Kidney (tissue), 14 donors: ENCODE measurements around the gene ABCC11. TPM values are rescaled to one million over a fixed set of nuclear protein-coding genes. Genes with fewer than 3 reads are reported as not detected.

ENCODE experiments used
- DNase-seq, 5 donors: peaks; one replicate each; pipeline ENCODE4 v3.0.0-alpha.2; 2013 to 2020
- FAIRE-seq: peaks from 2 replicates; lab custom pipeline; 2012; peaks lifted over from hg19 to GRCh38; lab: Jason Lieb, UNC
- H3K27ac ChIP-seq, 2 donors: one replicate each; pipeline ENCODE4 v1.7.0; 2013; ENCODE audit warnings: low read depth in 2 of 2, low read length in 2 of 2, inconsistent platforms in 1 of 2
- H3K27me3 ChIP-seq: one replicate; pipeline ENCODE4 v1.7.1; 2013; ENCODE audit warnings: low read length, inconsistent platforms; ENCODE audit not compliant: control insufficient read depth, insufficient read depth
- H3K36me3 ChIP-seq, 3 donors: one replicate each; pipeline versions ENCODE4 v1.7.0 to v1.7.1; 2013; ENCODE audit warnings: low read length in 3 of 3, control low read depth in 1 of 3, inconsistent platforms in 1 of 3; ENCODE audit not compliant: insufficient read depth in 3 of 3, control insufficient read depth in 2 of 3
- H3K4me1 ChIP-seq, 3 donors: one replicate each; pipeline versions ENCODE4 v1.7.0 to v1.7.1; 2013; ENCODE audit warnings: low read length in 3 of 3, inconsistent platforms in 1 of 3, low read depth in 1 of 3; ENCODE audit not compliant: control insufficient read depth in 2 of 3, insufficient read depth in 2 of 3
- H3K4me3 ChIP-seq, 3 donors: one replicate each; pipeline versions ENCODE4 v1.7.0 to v1.8.1; 2013; ENCODE audit warnings: low read length in 3 of 3, control low read depth in 1 of 3, inconsistent platforms in 1 of 3
- H3K9ac ChIP-seq, 3 donors: one replicate each; pipeline versions ENCODE4 v1.7.0 to v1.7.1; 2013; ENCODE audit warnings: low read length in 3 of 3, control low read depth in 1 of 3, inconsistent platforms in 1 of 3
- H3K9me3 ChIP-seq, 3 donors: one replicate each; pipeline versions ENCODE4 v1.7.0 to v1.7.1; 2013; ENCODE audit warnings: low read length in 3 of 3, control low read depth in 1 of 3, inconsistent platforms in 1 of 3; ENCODE audit not compliant: control insufficient read depth in 2 of 3, insufficient read depth in 1 of 3
- CTCF ChIP-seq: IDR thresholded peaks from 3 replicates; pipeline ENCODE4 v1.5.1; 2012; ENCODE audit warnings: mild to moderate bottlenecking, moderate library complexity, borderline replicate concordance; ENCODE audit not compliant: insufficient read depth; ENCODE audit errors: extremely low read depth
- intact Hi-C: fragments of 100-400 bp; cut with DNase I; formaldehyde crosslinking; loops from one replicate; pipeline ENCODE4 v1.11.1; 2022
- polyA plus RNA-seq: library from polyadenylated mRNA; stranded (reverse); fragments of 350-450 nt; fragmentation: Illumina TruSeq; extraction: RNeasy Lipid Tissue Mini Kit (QIAGEN cat#74804); gene quantifications from one replicate; pipeline ENCODE4 v1.2.3, GENCODE V29; 2014; ENCODE audit warnings: low read depth, low replicate concordance; ENCODE audit not compliant: insufficient read depth
- total RNA-seq: library from RNA; stranded (reverse); fragmentation: NEBNext Ultra II Directional; extraction: Animal tissue kit (Norgen Biotek cat#: 25700); gene quantifications from one replicate; pipeline ENCODE4 v1.2.1, GENCODE V29; 2021
- donor health status: control.
- donor health status: control.
- donor health status: control.
- donor health status: control.
- donor health status: control.
- donor health status: DM: yes; HTN: yes; CAD: no.
- donor health status: Normal renal cell carcinoma (clear cell type).

The ABCC11 gene
- total and polyA plus RNA-seq, 2 donors from 2014 or later = 0.09 TPM; not detected in 1

- Histone ChIP-seq H3K36me3 (peaks cover 10 to 13% (median 12%) of the 10 kb centered on the region in 3 donors), H3K27me3 (no peaks in the 10 kb centered on the region), H3K4me1 (no peaks in the 10 kb centered on the region), H3K9me3 (peaks cover 0 to 7% (median 0%) of the 10 kb centered on the region in 3 donors), H3K9ac (no peak overlapping the region), H3K4me3 (no peak overlapping the region), H3K27ac (no peak overlapping the region)
- TF ChIP-seq CTCF = no peak
- FAIRE-seq (no peak), DNase-seq (no peak)
- intact Hi-C loops = no loop called here
Measured at GRCh38 chr16:48284772-48285409, 37.6 kb upstream of the ABCC11 start.

GRCh38 chr16:48282636-48283263, 35.4 kb upstream of the ABCC11 start:
- Histone ChIP-seq H3K9me3 (peaks cover 0 to 7% (median 0%) of the 10 kb centered on the region in 3 donors), H3K4me3 (no peak overlapping the region), H3K4me1 (no peaks in the 10 kb centered on the region), H3K9ac (no peak overlapping the region), H3K27me3 (no peaks in the 10 kb centered on the region), H3K36me3 (peaks cover 10 to 15% (median 13%) of the 10 kb centered on the region in 3 donors), H3K27ac (no peak overlapping the region)
- DNase-seq (no peak), FAIRE-seq (no peak)
- intact Hi-C loops = no loop called here
- TF ChIP-seq CTCF = no peak

- Histone ChIP-seq H3K9me3 (no peaks in the 10 kb centered on the region), H3K27me3 (no peaks in the 10 kb centered on the region), H3K4me3 (no peak overlapping the region), H3K9ac (no peak overlapping the region), H3K27ac (no peak overlapping the region), H3K36me3 (peaks cover 4 to 8% (median 4%) of the 10 kb centered on the region in 3 donors), H3K4me1 (no peaks in the 10 kb centered on the region)
- intact Hi-C loops = no loop called here
- no peak for TF ChIP-seq CTCF
- FAIRE-seq = no peak
- no peak for DNase-seq
Measured at GRCh38 chr16:48280546-48280945, 33.2 kb upstream of the ABCC11 start.
